Esophagus squamous epithelium (tissue), 5 donors: Measurements from ENCODE around the gene OTOA. TPM values are rescaled to one million over a fixed set of nuclear protein-coding genes. Genes with fewer than 3 reads are reported as not detected.
"Not testable (repeated sequence)": the region's sequence is repeated elsewhere in the genome, so short reads cannot be mapped to it uniquely, and the experiment has no call there.

Source experiments
- DNase-seq: peaks from one replicate; lab custom pipeline; 2025; lab: John Stamatoyannopoulos, UW
- H3K27ac ChIP-seq, 4 donors: fragments of 200-600 bp; sonication (generic); one replicate each; pipeline ENCODE4 v1.5.1; 2016 to 2019; ENCODE audit warnings: mild to moderate bottlenecking in 1 of 4
- H3K27me3 ChIP-seq, 4 donors: fragments of 200-600 bp; sonication (generic); 1 replicate in 3 of 4; 2 replicates in 1 of 4; pipeline versions ENCODE4 v1.5.1 to v1.6.0; 2017 to 2021; ENCODE audit warnings: antibody characterized with exemption in 1 of 4
- H3K36me3 ChIP-seq, 3 donors: fragments of 200-600 bp; sonication (generic); one replicate each; pipeline ENCODE4 v1.5.1; 2016 to 2019
- H3K4me1 ChIP-seq, 3 donors: fragments of 200-600 bp; sonication (generic); one replicate each; pipeline ENCODE4 v1.5.1; 2017 to 2019
- H3K4me3 ChIP-seq, 4 donors: fragments of 200-600 bp; sonication (generic); 1 replicate in 3 of 4; 2 replicates in 1 of 4; pipeline ENCODE4 v1.5.1; 2016 to 2019; ENCODE audit warnings: mild to moderate bottlenecking in 2 of 4, moderate library complexity in 1 of 4
- H3K9me3 ChIP-seq, 3 donors: fragments of 200-600 bp; sonication (generic); one replicate each; pipeline ENCODE4 v1.5.1; 2016 to 2019
- POLR2A ChIP-seq, 4 donors: fragments of 450-650 bp; IDR thresholded peaks; one replicate each; pipeline ENCODE4 v1.6.1; 2017; ENCODE audit warnings: antibody characterized with exemption in 4 of 4, mild to moderate bottlenecking in 4 of 4, moderate library complexity in 3 of 4
- WGBS, 2 donors: methylation state at CpG; one replicate each; pipeline ENCODE4 v1.1.5; 2018; 5-methylcytosine and 5-hydroxymethylcytosine counted together
- intact Hi-C: fragments of 100-400 bp; cut with DNase I; formaldehyde crosslinking; loops from one replicate; pipeline ENCODE4 v1.15.0; 2022
- total RNA-seq, 4 donors: library from RNA; depleted of rRNA; stranded (reverse); fragments of >200 nt; gene quantifications; one replicate each; pipeline ENCODE4 v1.1.0, GENCODE V29; 2016
- TF ChIP-seq, protein P1 (sequence below), 6 experiments: fragments of 450-650 bp in 4 of 6; fragments of 200-600 bp in 2 of 6; sonication (generic) in 2 of 6; IDR thresholded peaks; one replicate each; pipeline ENCODE4 v1.5.1; 2016 to 2019; ENCODE audit warnings: antibody characterized with exemption in 6 of 6, mild to moderate bottlenecking in 4 of 6, moderate library complexity in 4 of 6
- donor health status: DM: yes; HTN: yes; CAD: no.

Gene OTOA
- total RNA-seq, 4 donors from 2014 or later, result 0.11 to 0.38 TPM; not detected in 2

DNA sequence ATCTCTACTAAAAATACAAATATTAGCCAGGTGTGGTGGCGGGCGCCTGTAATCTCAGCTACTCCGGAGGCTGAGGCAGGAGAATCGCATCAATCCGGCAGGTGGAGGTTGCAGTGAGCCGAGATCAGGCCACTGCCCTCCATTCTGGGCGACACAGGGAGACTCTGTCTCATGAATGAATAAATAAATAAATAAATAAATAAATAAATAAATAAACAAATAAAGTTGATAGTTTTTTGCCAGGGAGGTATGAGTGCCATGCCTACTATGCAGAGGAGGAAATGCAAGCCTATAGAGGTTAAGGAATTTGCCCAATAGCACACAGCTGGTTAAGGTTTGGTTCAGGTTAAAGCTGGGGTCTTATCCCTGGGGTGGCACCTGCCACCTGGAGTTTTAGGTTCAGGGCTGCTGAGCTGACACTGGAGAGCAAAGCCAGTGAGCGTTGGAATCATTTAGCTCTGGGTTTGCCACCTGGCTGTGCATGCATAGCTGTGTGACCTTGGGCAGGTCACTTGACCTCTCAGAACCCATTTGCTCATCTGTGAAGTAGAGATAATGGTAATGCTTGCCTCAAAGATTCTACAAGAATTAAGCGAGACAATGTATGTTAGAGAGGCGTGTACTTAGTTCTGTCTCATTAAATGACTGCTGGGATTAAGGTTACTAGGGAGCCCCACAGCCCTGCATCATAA lies 1.2 kb downstream of the OTOA start:
- no peak for DNase-seq
- no peaks in the 10 kb centered on the region for H3K36me3 ChIP-seq

GRCh38 chr16:21666772-21667171 lies 3.0 kb downstream of the OTOA start:
- intact Hi-C loops, result no loop called here
- Histone ChIP-seq H3K4me3 (no peak overlapping the region), H3K36me3 (no peaks in the 10 kb centered on the region), H3K9me3 (no peaks in the 10 kb centered on the region), H3K4me1 (peaks cover 0 to 9% (median 8%) of the 10 kb centered on the region in 3 donors), H3K27ac (no peak overlapping the region), H3K27me3 (peaks cover 0 to 32% (median 0%) of the 10 kb centered on the region in 4 donors)
- WGBS, 2 donors, result 48 to 75% methylated on average over 3 of the region's 3 CpGs
- DNase-seq, result no peak
- TF ChIP-seq, protein P1, sequence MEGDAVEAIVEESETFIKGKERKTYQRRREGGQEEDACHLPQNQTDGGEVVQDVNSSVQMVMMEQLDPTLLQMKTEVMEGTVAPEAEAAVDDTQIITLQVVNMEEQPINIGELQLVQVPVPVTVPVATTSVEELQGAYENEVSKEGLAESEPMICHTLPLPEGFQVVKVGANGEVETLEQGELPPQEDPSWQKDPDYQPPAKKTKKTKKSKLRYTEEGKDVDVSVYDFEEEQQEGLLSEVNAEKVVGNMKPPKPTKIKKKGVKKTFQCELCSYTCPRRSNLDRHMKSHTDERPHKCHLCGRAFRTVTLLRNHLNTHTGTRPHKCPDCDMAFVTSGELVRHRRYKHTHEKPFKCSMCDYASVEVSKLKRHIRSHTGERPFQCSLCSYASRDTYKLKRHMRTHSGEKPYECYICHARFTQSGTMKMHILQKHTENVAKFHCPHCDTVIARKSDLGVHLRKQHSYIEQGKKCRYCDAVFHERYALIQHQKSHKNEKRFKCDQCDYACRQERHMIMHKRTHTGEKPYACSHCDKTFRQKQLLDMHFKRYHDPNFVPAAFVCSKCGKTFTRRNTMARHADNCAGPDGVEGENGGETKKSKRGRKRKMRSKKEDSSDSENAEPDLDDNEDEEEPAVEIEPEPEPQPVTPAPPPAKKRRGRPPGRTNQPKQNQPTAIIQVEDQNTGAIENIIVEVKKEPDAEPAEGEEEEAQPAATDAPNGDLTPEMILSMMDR (IDR thresholded peaks at IDR 0.05), result no peak
- no peak for TF ChIP-seq POLR2A (IDR thresholded peaks at IDR 0.05)

More for the DNA sequence above, 1.2 kb downstream of the OTOA start:
- no peaks in the 10 kb centered on the region for H3K9me3 ChIP-seq
- H3K27me3 ChIP-seq, result peaks cover 0 to 32% (median 0%) of the 10 kb centered on the region in 4 donors
- intact Hi-C loops, result no loop called here
- H3K27ac ChIP-seq, result no peak overlapping the region
- TF ChIP-seq, protein P1 (IDR thresholded peaks at IDR 0.05), result no peak
- no peak for TF ChIP-seq POLR2A (IDR thresholded peaks at IDR 0.05)
- WGBS, 2 donors, result 92% methylated on average over 8 to 10 of the region's 10 CpGs
- H3K4me3 ChIP-seq, result no peak overlapping the region
- H3K4me1 ChIP-seq, result peaks cover 0 to 9% (median 8%) of the 10 kb centered on the region in 3 donors

- 79 to 80% methylated on average over 3 of the region's 3 CpGs for WGBS, 2 donors
- no peak for DNase-seq
- intact Hi-C loops, result no loop called here
- no peaks in the 10 kb centered on the region for H3K36me3 ChIP-seq
- TF ChIP-seq, protein P1 (IDR thresholded peaks at IDR 0.05), result no peak
- no peak for TF ChIP-seq POLR2A (IDR thresholded peaks at IDR 0.05)
- no peak overlapping the region for H3K27ac ChIP-seq
- H3K27me3 ChIP-seq, result peaks cover 0 to 32% (median 0%) of the 10 kb centered on the region in 4 donors
- H3K4me3 ChIP-seq, result no peak overlapping the region
- no peaks in the 10 kb centered on the region for H3K9me3 ChIP-seq
- peaks cover 0 to 9% (median 8%) of the 10 kb centered on the region in 3 donors for H3K4me1 ChIP-seq
Measured at GRCh38 chr16:21667575-21667974, 3.8 kb downstream of the OTOA start.

GRCh38 chr16:21673469-21673868 lies 9.7 kb downstream of the OTOA start:
- DNase-seq, result no peak
- WGBS, 2 donors, result 87 to 92% methylated on average over 3 of the region's 3 CpGs
- Histone ChIP-seq H3K36me3 (no peaks in the 10 kb centered on the region), H3K4me1 (no peaks in the 10 kb centered on the region), H3K27ac (no peak overlapping the region), H3K9me3 (no peaks in the 10 kb centered on the region), H3K27me3 (no peaks in the 10 kb centered on the region), H3K4me3 (no peak overlapping the region)
- intact Hi-C loops, result no loop called here
- no peak for TF ChIP-seq POLR2A (IDR thresholded peaks at IDR 0.05)
- TF ChIP-seq, protein P1 (IDR thresholded peaks at IDR 0.05), result no peak

- intact Hi-C loops, H3K27me3 ChIP-seq, H3K9me3 ChIP-seq, H3K36me3 ChIP-seq, DNase-seq, H3K4me3 ChIP-seq, H3K4me1 ChIP-seq, H3K27ac ChIP-seq: not testable (repeated sequence)
- WGBS, 2 donors, result 79 to 81% methylated on average over 4 of the region's 4 CpGs
Measured at GRCh38 chr16:21674456-21674855, 10.7 kb downstream of the OTOA start.

DNA sequence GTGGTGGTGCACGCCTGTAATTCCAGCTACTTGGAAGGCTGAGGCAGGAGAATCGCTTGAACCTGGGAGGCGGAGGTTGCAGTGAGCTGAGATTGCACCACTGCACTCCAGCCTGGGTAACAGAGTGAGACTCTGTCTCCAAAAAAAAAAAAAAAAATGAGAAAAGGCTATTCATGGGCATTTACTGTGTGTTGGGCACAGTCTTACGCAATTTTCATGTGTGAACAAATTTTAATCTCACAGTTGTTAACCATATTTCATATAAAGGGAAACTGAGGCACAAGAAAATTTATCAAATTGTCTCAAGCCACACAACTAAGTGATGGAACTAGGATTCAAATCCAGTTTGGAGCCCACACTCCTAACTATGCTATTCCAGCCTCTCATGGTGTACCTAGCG lies 16.9 kb downstream of the OTOA start:
- H3K4me3 ChIP-seq, H3K9me3 ChIP-seq, H3K4me1 ChIP-seq, DNase-seq, H3K36me3 ChIP-seq, intact Hi-C loops, H3K27ac ChIP-seq: not testable (repeated sequence)
- H3K27me3 ChIP-seq, result peaks cover 0 to 17% (median 0%) of the 10 kb centered on the region in 4 donors
- WGBS, 2 donors, result 86 to 94% methylated on average over 2 to 5 of the region's 5 CpGs
